Loucy (cell line): ENCODE results near the gene PUM1.

Experiments
- CTCF ChIP-seq: fragments of 200-600 bp; sonication (generic); conservative IDR thresholded peaks from 2 replicates; pipeline ENCODE4 v1.5.1; 2014; ENCODE audit warnings: mild to moderate bottlenecking, antibody characterized with exemption, low read length
- EZH2phosphoT487 ChIP-seq: fragments of 200-600 bp; IDR thresholded peaks from 2 replicates; pipeline ENCODE4 v1.6.1; 2018; ENCODE audit warnings: antibody characterized with exemption, mild to moderate bottlenecking, moderate library complexity, borderline replicate concordance

- TF ChIP-seq CTCF (no peak), EZH2phosphoT487 (no peak)
Measured at GRCh38 chr1:31040038-31040437, 25.5 kb downstream of the PUM1 start.
